ENCODE measurements around the gene TBC1D22A. TPM values are rescaled to one million over a fixed set of nuclear protein-coding genes. Genes with fewer than 3 reads are reported as not detected.
"Not testable (repeated sequence)": the region's sequence is repeated elsewhere in the genome, so short reads cannot be mapped to it uniquely, and the experiment has no call there.

The TBC1D22A gene
- total RNA-seq, 1 donor from 2014 or later = 34.1 TPM

GRCh38 chr22:46730568-46731245 is 31.7 kb upstream of the TBC1D22A start:
- Histone ChIP-seq H3K4me3 (no peak overlapping the region), H3K4me1 (peaks cover 54% of the 10 kb centered on the region), H3K27me3 (ENCODE audit: low read depth) (no peaks in the 10 kb centered on the region), H3K36me3 (peaks cover 18% of the 10 kb centered on the region), H3K27ac (no peak overlapping the region), H3K9me3 (no peaks in the 10 kb centered on the region)
- no peak for DNase-seq
- intact Hi-C loops (cut with DNase I) = no loop called here
- TF ChIP-seq CTCF (IDR thresholded peaks at IDR 0.05) = no peak
- no peak for ATAC-seq

GRCh38 chr22:46731246-46732040 is 31.0 kb upstream of the TBC1D22A start:
- DNase-seq (peak; percentile 66), ATAC-seq (peak; percentile 70 to 72)
- Histone ChIP-seq H3K36me3 (peaks cover 18% of the 10 kb centered on the region), H3K4me1 (peaks cover 62% of the 10 kb centered on the region), H3K9me3 (no peaks in the 10 kb centered on the region), H3K27me3 (ENCODE audit: low read depth) (no peaks in the 10 kb centered on the region), H3K27ac (no peak overlapping the region), H3K4me3 (no peak overlapping the region)
- TF ChIP-seq CTCF (IDR thresholded peaks at IDR 0.05) = no peak
- intact Hi-C loops (cut with DNase I) = no loop called here

GRCh38 chr22:46732041-46732379 is 30.4 kb upstream of the TBC1D22A start:
- H3K4me3 ChIP-seq = no peak overlapping the region
- no peak for DNase-seq
- intact Hi-C loops (cut with DNase I) = no loop called here
- no peak overlapping the region for H3K27ac ChIP-seq
- no peaks in the 10 kb centered on the region for H3K27me3 ChIP-seq (ENCODE audit: low read depth)
- no peaks in the 10 kb centered on the region for H3K9me3 ChIP-seq
- TF ChIP-seq CTCF (IDR thresholded peaks at IDR 0.05) = no peak
- peaks cover 18% of the 10 kb centered on the region for H3K36me3 ChIP-seq
- H3K4me1 ChIP-seq = peaks cover 67% of the 10 kb centered on the region
- no peak for ATAC-seq

GRCh38 chr22:46732513-46732912 is 29.9 kb upstream of the TBC1D22A start:
- H3K27me3 ChIP-seq (ENCODE audit: low read depth) = no peaks in the 10 kb centered on the region
- peaks cover 71% of the 10 kb centered on the region for H3K4me1 ChIP-seq
- H3K36me3 ChIP-seq = peaks cover 18% of the 10 kb centered on the region
- no peaks in the 10 kb centered on the region for H3K9me3 ChIP-seq
- H3K27ac ChIP-seq = no peak overlapping the region
- DNase-seq (no peak), ATAC-seq (no peak)
- no peak overlapping the region for H3K4me3 ChIP-seq
- TF ChIP-seq CTCF (IDR thresholded peaks at IDR 0.05) = no peak
- intact Hi-C loops (cut with DNase I) = no loop called here

GRCh38 chr22:46734213-46734722 is 28.2 kb upstream of the TBC1D22A start:
- H3K36me3 ChIP-seq; ATAC-seq; H3K27ac ChIP-seq; intact Hi-C loops (cut with DNase I); H3K4me3 ChIP-seq; DNase-seq; H3K27me3 ChIP-seq (ENCODE audit: low read depth); H3K9me3 ChIP-seq: not testable (repeated sequence)
- peaks cover 72% of the 10 kb centered on the region for H3K4me1 ChIP-seq

Measured in lower lobe of right lung (tissue), 2 donors.